Mesenchymal stem cell (in vitro differentiated cells and primary cell): Measurements from ENCODE around the gene CCDC195.

ENCODE experiments used
- DNase-seq: peaks from one replicate; pipeline ENCODE4 v3.0.0-alpha.2; 2013
- H2AFZ ChIP-seq: one replicate; pipeline ENCODE4 v1.6.1; 2013; ENCODE audit warnings: low read depth, mild to moderate bottlenecking, control low read depth, inconsistent platforms, low read length, moderate library complexity
- H2AK5ac ChIP-seq: 2 replicates; pipeline ENCODE4 v1.6.1; 2013; ENCODE audit warnings: low read length, moderate library complexity, mild to moderate bottlenecking, inconsistent platforms; ENCODE audit not compliant: severe bottlenecking
- H2BK120ac ChIP-seq: one replicate; pipeline ENCODE4 v1.6.1; 2013; ENCODE audit warnings: low read depth, mild to moderate bottlenecking, inconsistent platforms, low read length, moderate library complexity
- H2BK12ac ChIP-seq, 2 experiments: one replicate each; pipeline ENCODE4 v1.6.1; 2013; ENCODE audit warnings: inconsistent platforms in 2 of 2, low read length in 2 of 2, mild to moderate bottlenecking in 2 of 2, moderate library complexity in 2 of 2, control low read depth in 1 of 2
- H2BK15ac ChIP-seq: one replicate; pipeline ENCODE4 v1.6.1; 2013; ENCODE audit warnings: mild to moderate bottlenecking, low read depth, inconsistent platforms; ENCODE audit not compliant: poor library complexity, severe bottlenecking
- H2BK5ac ChIP-seq: 2 replicates; pipeline ENCODE4 v1.6.1; 2013; ENCODE audit warnings: low read depth, mild to moderate bottlenecking, low read length, control low read depth, inconsistent platforms; ENCODE audit not compliant: poor library complexity, severe bottlenecking
- H3K14ac ChIP-seq, 2 experiments: one replicate each; pipeline ENCODE4 v1.6.1; 2013; ENCODE audit warnings: inconsistent platforms in 2 of 2, low read length in 2 of 2, control low read depth in 1 of 2, mild to moderate bottlenecking in 1 of 2, moderate library complexity in 1 of 2
- H3K18ac ChIP-seq, 2 experiments: one replicate each; pipeline ENCODE4 v1.6.1; 2013; ENCODE audit warnings: inconsistent platforms in 2 of 2, low read length in 2 of 2, control low read depth in 1 of 2, low read depth in 1 of 2, mild to moderate bottlenecking in 1 of 2
- H3K23ac ChIP-seq, 2 experiments: one replicate each; pipeline ENCODE4 v1.6.1; 2013; ENCODE audit warnings: inconsistent platforms in 2 of 2, low read length in 2 of 2, mild to moderate bottlenecking in 2 of 2, moderate library complexity in 2 of 2, control low read depth in 1 of 2
- H3K27ac ChIP-seq: 2 replicates; pipeline ENCODE4 v1.5.1; 2013; ENCODE audit warnings: mild to moderate bottlenecking, moderate library complexity, low read length, control low read depth, inconsistent platforms; ENCODE audit not compliant: poor library complexity, severe bottlenecking
- H3K27me3 ChIP-seq, 2 experiments: 2 replicates each; pipeline versions ENCODE4 v1.6.1 to v1.7.0; 2013; ENCODE audit warnings: low read length in 2 of 2, mild to moderate bottlenecking in 2 of 2, moderate library complexity in 2 of 2, control low read depth in 1 of 2, inconsistent platforms in 1 of 2; ENCODE audit not compliant: control insufficient read depth in 1 of 2, insufficient read depth in 1 of 2
- H3K36me3 ChIP-seq, 2 experiments: 2 replicates each; pipeline versions ENCODE4 v1.6.1 to v1.7.0; 2013; ENCODE audit warnings: low read length in 2 of 2, control low read depth in 1 of 2, inconsistent platforms in 1 of 2, low read depth in 1 of 2, mild to moderate bottlenecking in 1 of 2; ENCODE audit not compliant: insufficient read depth in 2 of 2, control insufficient read depth in 1 of 2
- H3K4ac ChIP-seq, 2 experiments: one replicate each; pipeline ENCODE4 v1.6.1; 2013; ENCODE audit warnings: inconsistent platforms in 2 of 2, low read length in 2 of 2, mild to moderate bottlenecking in 2 of 2, moderate library complexity in 2 of 2, control low read depth in 1 of 2, low read depth in 1 of 2
- H3K4me1 ChIP-seq: 2 replicates; pipeline ENCODE4 v1.6.1; 2013; ENCODE audit warnings: low read depth, low read length, control low read depth; ENCODE audit not compliant: control insufficient read depth, insufficient read depth
- H3K4me2 ChIP-seq: 2 replicates; pipeline ENCODE4 v1.6.1; 2013; ENCODE audit warnings: low read length, mild to moderate bottlenecking, inconsistent platforms; ENCODE audit not compliant: poor library complexity, severe bottlenecking
- H3K4me3 ChIP-seq, 2 experiments: 2 replicates each; pipeline versions ENCODE4 v1.5.1 to v1.7.0; 2013; ENCODE audit warnings: low read length in 2 of 2, mild to moderate bottlenecking in 2 of 2, control low read depth in 1 of 2, low read depth in 1 of 2; ENCODE audit not compliant: insufficient read depth in 1 of 2
- H3K79me1 ChIP-seq: replicated peaks from 2 replicates; pipeline ENCODE4 v1.6.1; 2013; ENCODE audit warnings: mild to moderate bottlenecking, control low read depth, low read length, inconsistent platforms; ENCODE audit not compliant: poor library complexity, severe bottlenecking
- H3K9ac ChIP-seq: 2 replicates; pipeline ENCODE4 v1.7.0; 2013; ENCODE audit warnings: mild to moderate bottlenecking, low read length, moderate library complexity
- H3K9me3 ChIP-seq: 2 replicates; pipeline ENCODE4 v1.7.0; 2013; ENCODE audit warnings: mild to moderate bottlenecking, low read length; ENCODE audit not compliant: control insufficient read depth
- H4K8ac ChIP-seq: one replicate; pipeline ENCODE4 v1.6.1; 2013; ENCODE audit warnings: inconsistent platforms, mild to moderate bottlenecking, low read length, moderate library complexity
- H4K91ac ChIP-seq: one replicate; pipeline ENCODE4 v1.6.1; 2013; ENCODE audit warnings: mild to moderate bottlenecking, low read length, inconsistent platforms
- WGBS: methylation state at CpG from one replicate; pipeline ENCODE4 v1.1.7; 2013; ENCODE audit warnings: mixed read lengths; 5-methylcytosine and 5-hydroxymethylcytosine counted together

The CCDC195 gene

GRCh38 chr2:224736227-224736626, 20.1 kb upstream of the CCDC195 start:
- no peak overlapping the region for H3K18ac ChIP-seq
- H3K14ac ChIP-seq: no peak overlapping the region
- no peaks in the 10 kb centered on the region for H3K27me3 ChIP-seq
- H2BK5ac ChIP-seq: no peak overlapping the region
- DNase-seq: no peak
- H2BK120ac ChIP-seq: no peak overlapping the region
- peaks cover 26% of the 10 kb centered on the region for H3K9me3 ChIP-seq
- H3K23ac ChIP-seq: no peak overlapping the region
- no peak overlapping the region for H3K4ac ChIP-seq
- H4K8ac ChIP-seq: no peak overlapping the region
- WGBS: 100% methylated on average over 1 of the region's 1 CpG
- H3K79me1 ChIP-seq: no peaks in the 10 kb centered on the region
- H4K91ac ChIP-seq: no peak overlapping the region
- no peak overlapping the region for H3K9ac ChIP-seq
- no peaks in the 10 kb centered on the region for H3K36me3 ChIP-seq
- H2BK15ac ChIP-seq: no peak overlapping the region
- H2BK12ac ChIP-seq: no peak overlapping the region
- H3K4me2 ChIP-seq: no peak overlapping the region
- no peaks in the 10 kb centered on the region for H3K4me1 ChIP-seq
- no peak overlapping the region for H3K4me3 ChIP-seq
- no peak overlapping the region for H2AFZ ChIP-seq
- H3K27ac ChIP-seq: no peak overlapping the region
- H2AK5ac ChIP-seq: no peak overlapping the region

DNA sequence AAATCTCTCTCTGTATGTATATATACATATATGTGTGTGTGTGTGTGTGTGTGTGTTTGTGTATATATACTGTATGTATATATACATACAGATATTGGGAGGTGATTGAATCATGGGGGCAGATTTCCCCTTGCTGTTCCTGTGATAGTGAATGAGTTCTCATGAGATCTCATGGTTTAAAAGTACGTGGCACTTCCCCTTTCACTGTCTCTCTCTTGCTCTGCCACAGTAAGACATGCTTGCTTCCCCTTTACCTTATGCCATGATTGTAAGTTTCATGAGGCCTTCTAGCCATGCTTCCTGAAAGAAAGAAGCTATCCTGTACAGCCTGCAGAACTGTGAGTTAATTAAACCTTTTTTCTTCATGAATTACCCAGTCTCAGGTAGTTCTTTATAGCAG, 18.8 kb upstream of the CCDC195 start:
- Histone ChIP-seq H2BK15ac (no peak overlapping the region), H3K4ac (no peak overlapping the region), H3K23ac (no peak overlapping the region), H3K27me3 (no peaks in the 10 kb centered on the region), H3K18ac (no peak overlapping the region), H2AFZ (no peak overlapping the region), H3K14ac (no peak overlapping the region), H4K91ac (no peak overlapping the region), H2BK5ac (no peak overlapping the region), H3K4me1 (no peaks in the 10 kb centered on the region), H4K8ac (no peak overlapping the region), H3K36me3 (no peaks in the 10 kb centered on the region), H3K4me3 (no peak overlapping the region), H3K4me2 (no peak overlapping the region), H3K9me3 (peaks cover 26% of the 10 kb centered on the region), H3K27ac (no peak overlapping the region), H2BK12ac (no peak overlapping the region), H3K9ac (no peak overlapping the region), H2BK120ac (no peak overlapping the region), H2AK5ac (no peak overlapping the region), H3K79me1 (no peaks in the 10 kb centered on the region)
- DNase-seq: no peak
- 75% methylated on average over 1 of the region's 1 CpG for WGBS

DNA sequence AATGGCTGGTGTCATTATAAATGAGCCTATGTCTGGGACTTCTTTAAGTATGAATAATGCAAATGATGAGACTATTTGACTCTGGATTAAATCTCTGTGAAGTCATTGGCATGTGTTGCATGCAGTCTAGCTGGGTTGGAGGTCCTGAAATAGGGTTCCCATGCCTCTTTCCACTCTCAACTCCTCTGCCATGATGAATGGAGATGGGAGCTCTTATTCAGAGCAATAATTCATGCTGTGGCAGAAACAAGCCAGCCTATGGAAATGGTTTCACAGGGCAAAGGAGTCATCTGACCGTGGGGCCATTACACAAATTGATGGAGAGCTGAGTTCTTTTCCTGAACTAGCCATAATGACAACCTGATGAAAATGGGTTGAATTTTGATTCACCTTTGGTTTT, 15.5 kb upstream of the CCDC195 start:
- Histone ChIP-seq H2AFZ (no peak overlapping the region), H4K91ac (no peak overlapping the region), H2BK120ac (no peak overlapping the region), H3K14ac (no peak overlapping the region), H3K27ac (no peak overlapping the region), H2AK5ac (no peak overlapping the region), H2BK12ac (no peak overlapping the region), H2BK15ac (no peak overlapping the region), H3K4me2 (no peak overlapping the region), H3K36me3 (no peaks in the 10 kb centered on the region), H3K18ac (no peak overlapping the region), H3K23ac (no peak overlapping the region), H3K9ac (no peak overlapping the region), H4K8ac (no peak overlapping the region), H3K4ac (no peak overlapping the region), H3K4me3 (no peak overlapping the region), H3K9me3 (peaks cover 35% of the 10 kb centered on the region), H3K4me1 (no peaks in the 10 kb centered on the region), H2BK5ac (no peak overlapping the region), H3K79me1 (no peaks in the 10 kb centered on the region), H3K27me3 (no peaks in the 10 kb centered on the region)
- 80% methylated on average over 1 of the region's 1 CpG for WGBS
- DNase-seq: no peak

DNA sequence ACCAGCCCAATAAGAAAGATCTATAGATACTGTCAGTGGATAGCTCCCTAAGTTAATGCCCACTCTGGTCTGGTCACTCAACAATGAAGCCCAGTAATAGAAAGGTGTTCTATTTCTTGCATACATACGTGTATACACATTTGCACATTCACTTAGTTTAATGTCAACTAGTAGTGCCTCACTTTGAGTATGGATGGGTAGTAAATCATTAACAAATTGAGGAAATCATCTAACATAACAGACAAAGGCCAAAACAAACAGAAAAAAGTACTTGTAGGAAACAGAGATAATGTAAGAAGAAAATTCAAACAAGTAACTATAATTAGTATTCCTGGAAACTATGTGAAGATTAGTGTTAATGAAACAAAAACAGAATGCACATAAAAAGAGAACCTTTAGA, 13.3 kb upstream of the CCDC195 start:
- no peak overlapping the region for H2BK15ac ChIP-seq
- H2AK5ac ChIP-seq: no peak overlapping the region
- H2AFZ ChIP-seq: no peak overlapping the region
- no peak overlapping the region for H3K4ac ChIP-seq
- H3K4me3 ChIP-seq: no peak overlapping the region
- H4K91ac ChIP-seq: no peak overlapping the region
- H2BK12ac ChIP-seq: no peak overlapping the region
- no peak overlapping the region for H4K8ac ChIP-seq
- peaks cover 22% of the 10 kb centered on the region for H3K9me3 ChIP-seq
- no peak overlapping the region for H3K18ac ChIP-seq
- H3K4me2 ChIP-seq: no peak overlapping the region
- no peak overlapping the region for H3K9ac ChIP-seq
- no peak overlapping the region for H3K23ac ChIP-seq
- no peak for DNase-seq
- H3K27me3 ChIP-seq: no peaks in the 10 kb centered on the region
- no peak overlapping the region for H2BK5ac ChIP-seq
- no peak overlapping the region for H3K14ac ChIP-seq
- WGBS: no CpG with 5 or more reads among the region's 1 CpG
- H3K27ac ChIP-seq: no peak overlapping the region
- H3K79me1 ChIP-seq: no peaks in the 10 kb centered on the region
- no peaks in the 10 kb centered on the region for H3K36me3 ChIP-seq
- H2BK120ac ChIP-seq: no peak overlapping the region
- H3K4me1 ChIP-seq: no peaks in the 10 kb centered on the region
